GM21825 (cell line): Measurements from ENCODE around the gene TPD52L1.

Source experiments
- ATAC-seq: cut with Tn5 transposase; IDR thresholded peaks from one replicate; pipeline ENCODE4 v1.9.1; 2021; ENCODE audit warnings: mild to moderate bottlenecking, moderate library complexity; ENCODE audit not compliant: unreplicated experiment

Gene TPD52L1

DNA sequence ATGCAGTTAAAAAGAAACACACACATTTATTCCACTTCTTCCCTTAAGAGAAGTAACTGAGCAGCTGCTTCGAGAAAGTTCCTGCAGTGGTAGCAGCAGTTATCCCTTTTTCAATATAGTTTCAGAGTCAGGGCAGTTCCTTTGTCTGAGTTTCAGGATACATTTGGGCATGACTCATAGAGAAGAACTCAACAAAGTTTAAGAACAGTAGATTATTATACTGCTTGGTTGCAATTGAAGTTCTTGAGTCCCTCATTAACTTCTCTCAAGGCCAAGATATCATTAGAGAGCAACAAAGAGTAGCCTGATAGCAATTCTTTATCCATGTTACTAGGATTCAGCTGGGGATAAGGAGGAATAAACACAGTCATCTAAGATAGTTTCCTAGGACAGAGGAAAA lies 54.4 kb downstream of the TPD52L1 start:
- no peak for ATAC-seq

DNA sequence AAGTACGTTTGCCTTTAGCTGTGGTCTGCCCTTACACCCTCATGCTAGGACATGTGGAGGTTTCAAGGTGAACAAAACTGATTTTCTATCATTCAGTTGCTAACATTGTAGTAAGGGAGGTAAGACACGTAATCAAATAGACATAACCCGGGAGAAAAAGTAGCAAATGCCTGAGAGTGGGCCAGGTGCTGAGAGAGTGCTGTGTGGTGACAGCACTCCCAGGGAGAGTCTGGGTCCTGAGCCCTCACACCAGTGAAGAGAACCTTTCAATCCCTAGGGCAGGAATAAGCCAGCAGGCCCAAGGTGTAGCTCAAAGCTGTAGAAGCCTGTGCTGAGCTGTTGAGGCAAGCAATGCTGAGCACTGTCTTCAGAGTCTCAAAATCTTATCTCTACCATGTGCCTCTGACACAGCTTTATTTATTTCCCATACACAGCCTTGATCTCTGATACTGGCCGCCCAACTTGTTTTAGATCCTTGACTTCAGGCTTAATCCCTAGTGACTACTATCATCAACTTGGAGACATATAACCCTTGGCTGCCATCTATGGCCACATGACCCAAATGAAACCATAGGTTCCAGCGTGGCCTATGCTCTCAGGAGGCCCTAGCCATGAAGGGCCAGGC lies 55.2 kb downstream of the TPD52L1 start:
- no peak for ATAC-seq

DNA sequence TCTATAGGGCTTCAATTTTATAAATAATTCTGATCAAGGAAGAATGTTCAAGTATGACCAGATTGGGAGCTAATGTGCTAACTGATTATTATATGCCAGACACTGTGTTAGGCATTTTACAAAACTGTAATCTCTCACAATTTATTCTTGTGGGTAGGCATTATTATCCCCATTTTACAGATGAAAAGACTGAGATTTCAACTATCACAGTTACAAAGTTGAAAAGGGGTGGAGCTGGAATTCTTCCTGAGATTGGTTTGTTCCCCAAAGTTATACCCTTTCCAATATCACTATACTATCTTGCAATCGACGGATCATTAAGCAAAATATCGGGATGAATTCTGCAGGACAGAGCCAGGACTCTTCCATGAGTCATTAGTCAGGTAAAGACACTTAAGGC lies 57.1 kb downstream of the TPD52L1 start:
- ATAC-seq: no peak

- no peak for ATAC-seq
Measured at GRCh38 chr6:125211352-125211751, 57.8 kb downstream of the TPD52L1 start.

DNA sequence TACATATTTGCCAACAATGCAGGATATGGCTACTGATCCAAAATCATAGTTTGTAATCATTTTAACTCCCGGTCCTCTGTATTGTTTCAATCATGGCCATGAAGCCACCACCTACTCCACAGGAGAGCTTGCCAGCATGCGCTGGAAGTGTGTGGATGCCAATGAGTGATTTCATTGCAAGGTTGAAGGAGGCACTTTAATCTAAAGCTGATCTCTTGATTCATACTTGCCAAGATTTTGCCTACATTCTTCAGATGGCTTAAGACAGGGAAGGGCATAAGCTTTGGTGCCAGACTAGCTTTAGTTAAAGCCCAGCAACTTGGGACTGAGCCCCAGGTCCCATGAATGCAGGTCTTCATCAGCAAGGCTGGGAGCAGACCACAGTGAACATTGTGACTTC lies 58.8 kb downstream of the TPD52L1 start:
- no peak for ATAC-seq

- no peak for ATAC-seq
Measured at GRCh38 chr6:125213939-125214338, 60.4 kb downstream of the TPD52L1 start.

DNA sequence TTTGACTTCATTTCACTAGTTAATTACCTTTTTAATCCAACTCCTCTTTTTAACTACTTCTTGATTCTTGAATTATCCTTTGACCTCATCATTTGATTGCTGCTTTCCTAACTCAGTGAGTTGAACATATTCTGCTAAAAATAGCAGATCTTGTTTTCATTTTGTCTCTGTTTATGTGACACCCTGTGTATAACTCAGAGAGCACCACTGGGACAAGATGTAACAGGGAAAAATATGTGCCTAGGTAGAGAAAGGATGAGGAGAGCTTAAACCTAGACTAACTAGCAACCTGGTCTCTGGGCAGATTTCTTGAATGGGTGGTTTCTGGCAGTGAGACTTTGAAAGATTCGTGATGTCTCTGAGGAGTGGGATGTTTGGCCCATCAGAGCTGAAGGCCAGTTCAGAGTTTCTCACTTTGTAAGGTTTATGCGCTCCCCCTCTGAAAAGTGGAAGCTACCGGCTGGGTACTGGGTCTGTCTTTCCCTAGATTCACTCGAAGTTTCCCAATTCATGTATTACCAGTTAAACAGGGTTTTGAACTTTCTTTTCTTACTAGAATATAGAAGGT lies 61.8 kb downstream of the TPD52L1 start:
- no peak for ATAC-seq

GRCh38 chr6:125216015-125216414 lies 62.4 kb downstream of the TPD52L1 start:
- no peak for ATAC-seq

- ATAC-seq: no peak
Measured at GRCh38 chr6:125217369-125217768, 63.8 kb downstream of the TPD52L1 start.

- ATAC-seq: no peak
Measured at GRCh38 chr6:125217992-125218391, 64.4 kb downstream of the TPD52L1 start.

DNA sequence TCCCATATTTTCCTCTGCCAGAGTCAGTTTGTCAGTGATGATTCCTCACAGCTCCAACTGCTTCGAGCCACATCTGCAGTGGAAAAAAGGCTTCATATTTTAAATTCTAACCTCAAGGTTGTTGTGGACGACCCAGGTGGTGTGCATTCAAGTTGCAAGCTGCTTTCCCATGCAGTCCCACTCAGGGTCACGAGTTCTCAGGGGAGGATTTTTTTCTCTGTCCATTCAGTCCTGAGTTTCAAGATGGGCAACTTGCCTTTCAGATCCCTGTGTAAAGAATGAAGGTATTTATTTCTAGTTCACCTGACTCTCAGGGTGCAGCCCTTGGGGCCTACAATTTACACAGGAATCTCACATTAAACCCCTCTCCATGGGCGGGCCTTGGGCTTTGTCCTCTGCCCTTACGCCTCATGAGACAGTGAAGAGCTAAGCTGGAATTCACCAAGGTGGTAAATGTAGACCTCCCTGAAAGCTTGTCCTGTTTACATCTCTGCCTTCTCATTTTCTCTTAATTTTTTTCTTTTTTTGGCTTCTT lies 65.9 kb downstream of the TPD52L1 start:
- ATAC-seq: no peak

DNA sequence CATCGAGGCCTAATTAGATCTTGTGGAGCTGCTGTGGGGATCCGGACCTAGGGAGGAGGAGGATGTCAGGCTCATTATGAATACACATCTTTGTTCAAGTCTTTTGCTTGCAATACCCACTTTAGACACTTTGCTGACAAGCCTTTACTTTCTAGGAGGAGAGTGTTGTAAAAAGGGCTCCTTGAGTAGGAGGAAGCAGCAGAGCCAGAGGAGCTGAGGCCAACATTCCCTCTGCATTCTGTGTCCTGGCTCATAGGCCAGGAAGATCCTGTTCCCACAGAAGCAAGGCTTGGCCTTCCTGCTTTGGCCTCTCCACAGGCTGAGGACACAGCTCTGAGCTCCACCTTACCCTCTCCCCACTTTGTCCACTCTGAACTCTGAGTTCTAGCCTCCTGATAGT lies 67.1 kb downstream of the TPD52L1 start:
- ATAC-seq: no peak

- ATAC-seq: no peak
Measured at GRCh38 chr6:125222531-125223455, 69.2 kb downstream of the TPD52L1 start.

DNA sequence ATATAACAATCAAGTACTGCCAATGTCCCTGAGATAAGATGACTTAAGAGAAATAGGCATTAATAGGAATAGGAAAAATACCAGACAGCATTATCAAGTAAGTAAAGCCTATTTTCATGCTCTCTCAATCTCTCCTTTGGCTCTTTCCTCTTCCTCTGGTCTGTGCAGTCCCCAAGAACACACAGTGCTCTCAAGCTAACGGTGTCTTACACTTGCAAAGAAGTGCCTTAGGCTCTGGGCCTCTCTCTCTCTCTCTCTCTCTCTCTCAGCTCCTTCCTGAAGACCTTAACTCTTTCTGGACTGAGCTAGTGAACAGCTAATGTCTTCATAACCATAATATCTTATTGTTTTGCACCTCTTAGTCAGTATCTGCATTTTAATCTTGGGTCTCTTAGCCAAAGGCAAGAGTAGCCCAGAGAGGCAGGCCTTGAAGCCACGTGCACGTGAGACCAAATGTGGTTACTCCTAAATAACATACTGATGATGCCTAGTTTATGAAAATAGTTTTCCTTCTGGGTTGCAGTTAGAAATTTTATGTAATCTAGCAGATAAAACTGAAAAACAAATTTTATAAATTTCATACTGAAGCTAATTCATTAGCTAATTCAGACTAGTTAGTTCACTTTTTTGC lies 70.8 kb downstream of the TPD52L1 start:
- ATAC-seq: no peak

DNA sequence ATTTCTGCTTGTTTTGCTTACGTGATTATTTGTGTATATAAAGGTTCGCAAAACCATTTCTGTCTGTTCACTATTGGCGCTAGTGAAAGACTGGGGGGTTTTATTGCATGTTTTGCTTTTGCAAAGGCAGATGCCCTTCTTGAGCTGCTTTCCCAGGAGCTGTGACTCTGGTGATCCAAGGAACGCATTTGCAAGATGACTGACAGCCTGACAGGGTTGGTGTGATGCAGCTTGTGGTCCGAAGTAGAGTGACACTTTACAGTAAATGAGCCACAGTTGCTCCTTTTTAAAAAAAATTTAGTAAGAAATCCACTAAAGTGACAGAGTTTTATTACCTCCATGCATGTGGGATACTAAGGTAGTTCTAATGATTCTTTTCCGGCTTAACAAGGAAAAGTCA lies 73.7 kb downstream of the TPD52L1 start:
- no peak for ATAC-seq

GRCh38 chr6:125228981-125229479 lies 75.5 kb downstream of the TPD52L1 start:
- no peak for ATAC-seq

- ATAC-seq: no peak
Measured at GRCh38 chr6:125230674-125231073, 77.1 kb downstream of the TPD52L1 start.

DNA sequence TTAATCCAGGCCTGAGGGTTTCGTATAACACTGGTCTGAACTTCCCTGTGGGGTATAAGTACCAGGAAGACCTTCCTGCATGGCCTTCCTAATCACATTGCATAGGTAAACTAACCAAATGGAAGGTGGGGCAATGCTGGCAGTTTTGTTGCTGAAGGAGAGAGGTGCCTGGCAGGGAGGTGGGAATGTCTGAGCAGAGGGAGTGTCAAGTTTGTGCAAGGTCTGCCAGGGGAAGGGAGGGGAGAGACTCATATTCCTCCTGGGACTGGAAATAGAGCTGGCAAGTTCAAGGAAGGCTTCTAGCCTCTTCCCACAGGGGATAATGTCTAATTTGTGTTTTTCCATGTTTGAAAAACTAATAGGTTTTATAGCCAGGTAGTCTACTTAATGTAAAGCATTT lies 77.6 kb downstream of the TPD52L1 start:
- no peak for ATAC-seq

GRCh38 chr6:125231574-125232343 lies 78.2 kb downstream of the TPD52L1 start:
- ATAC-seq: no peak

DNA sequence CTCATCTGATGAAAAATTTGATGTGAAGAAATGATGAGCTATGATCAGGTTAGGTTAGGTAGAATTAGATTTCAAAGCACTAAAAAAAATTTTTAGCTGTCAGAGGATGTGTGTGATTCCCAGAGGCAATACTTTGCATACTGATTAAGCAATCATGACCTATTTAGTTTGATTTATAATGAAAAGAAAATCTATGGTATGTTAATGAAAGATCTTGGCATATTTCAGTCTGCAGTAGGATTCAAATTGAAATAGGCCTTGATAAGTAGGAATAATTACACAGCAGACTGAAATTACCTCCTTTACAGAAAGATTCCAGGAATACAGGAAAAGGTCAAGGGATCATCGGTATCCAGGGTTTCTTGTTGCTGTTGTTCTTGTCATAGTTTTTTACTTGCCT lies 78.9 kb downstream of the TPD52L1 start:
- no peak for ATAC-seq
